ENCODE data around the gene PSME2. TPM values are rescaled to one million over a fixed set of nuclear protein-coding genes. Genes with fewer than 3 reads are reported as not detected.

The PSME2 gene
- total RNA-seq, 2 experiments from 2014 or later: 188 to 290 TPM

- intact Hi-C loops (cut with micrococcal nuclease; ENCODE audit: unreplicated experiment): no loop called here
Observed at GRCh38 chr14:24179961-24180796, 33.8 kb upstream of the PSME2 start.

GRCh38 chr14:24179294-24179960 lies 33.0 kb upstream of the PSME2 start:
- Histone ChIP-seq H3K27ac (ENCODE audit: low read depth, low read length, poor library complexity, severe bottlenecking) (no peak overlapping the region), H3K4me3 (ENCODE audit: low read depth, low read length, poor library complexity, severe bottlenecking) (no peak overlapping the region), H2AFZ (ENCODE audit: low read length) (no peak overlapping the region), H3K4me2 (ENCODE audit: low read length) (no peak overlapping the region), H3K36me3 (ENCODE audit: insufficient read depth, low read length) (peaks cover 57% of the 10 kb centered on the region), H3K4me1 (ENCODE audit: insufficient read depth, low read length, poor library complexity, severe bottlenecking) (no peaks in the 10 kb centered on the region), H3K79me2 (ENCODE audit: insufficient read depth, low read depth, low read length) (no peaks in the 10 kb centered on the region), H3K9me2 (ENCODE audit: insufficient read depth, low read length) (no peaks in the 10 kb centered on the region), H4K20me1 (ENCODE audit: insufficient read depth, low read length) (no peaks in the 10 kb centered on the region), H3K9me3 (ENCODE audit: low read length) (no peaks in the 10 kb centered on the region)
- ChIA-PET CTCF (ENCODE audit: unreplicated experiment) (no interaction called here), POLR2A (no interaction called here)
- intact Hi-C loops (cut with micrococcal nuclease; ENCODE audit: unreplicated experiment): no loop called here
- no TSS peak for BruUV-seq (replicated peaks)
- no peak for DNase-seq (ENCODE audit: low spot score)
- TF ChIP-seq EZH2phosphoT487 (IDR thresholded peaks at IDR 0.05; ENCODE audit: borderline replicate concordance, low read depth, low read length) (no peak), CTCF (conservative IDR thresholded peaks at IDR 0.05; ENCODE audit: low read length) (no peak)

More at GRCh38 chr14:24179961-24180796, 33.8 kb upstream of the PSME2 start:
- Histone ChIP-seq H3K79me2 (ENCODE audit: insufficient read depth, low read depth, low read length) (no peaks in the 10 kb centered on the region), H4K20me1 (ENCODE audit: insufficient read depth, low read length) (no peaks in the 10 kb centered on the region), H3K9me3 (ENCODE audit: low read length) (no peaks in the 10 kb centered on the region), H3K4me3 (ENCODE audit: low read depth, low read length, poor library complexity, severe bottlenecking) (no peak overlapping the region), H3K4me1 (ENCODE audit: insufficient read depth, low read length, poor library complexity, severe bottlenecking) (no peaks in the 10 kb centered on the region), H3K9me2 (ENCODE audit: insufficient read depth, low read length) (no peaks in the 10 kb centered on the region), H2AFZ (ENCODE audit: low read length) (no peak overlapping the region), H3K36me3 (ENCODE audit: insufficient read depth, low read length) (peaks cover 65% of the 10 kb centered on the region), H3K27ac (ENCODE audit: low read depth, low read length, poor library complexity, severe bottlenecking) (no peak overlapping the region), H3K4me2 (ENCODE audit: low read length) (no peak overlapping the region)
- DNase-seq (ENCODE audit: low spot score): no peak
- TF ChIP-seq CTCF (conservative IDR thresholded peaks at IDR 0.05; ENCODE audit: low read length): no peak
- no peak for TF ChIP-seq EZH2phosphoT487 (IDR thresholded peaks at IDR 0.05; ENCODE audit: borderline replicate concordance, low read depth, low read length)
- BruUV-seq (replicated peaks): no TSS peak
- CTCF ChIA-PET (ENCODE audit: unreplicated experiment): no interaction called here
- POLR2A ChIA-PET: interaction anchor here (0.5 to 0.6 kb wide), 3 partner anchors 19 to 961 kb away, joined by 3 read pairs; partner anchors contain the start of genes IRF9 and RNF31
